Thoracic aorta (tissue), 2 donors: ENCODE results near the gene EXOSC9. TPM values are rescaled to one million over a fixed set of nuclear protein-coding genes. Genes with fewer than 3 reads are reported as not detected.

Experiments used
- ATAC-seq: fragments of 150-250 bp; one replicate; pipeline ENCODE4 v1.8.0; 2017; ENCODE audit warnings: low read depth; ENCODE audit not compliant: insufficient number of reproducible peaks, low FRiP score
- DNase-seq: peaks from one replicate; pipeline ENCODE4 v3.0.0-alpha.2; 2020; ENCODE audit warnings: low spot score
- H3K27ac ChIP-seq, 2 donors: fragments of 200-600 bp; sonication (generic); 1 replicate in 1 of 2; 2 replicates in 1 of 2; pipeline ENCODE4 v1.5.1; 2016; ENCODE audit warnings: mild to moderate bottlenecking in 2 of 2, moderate library complexity in 2 of 2
- H3K27me3 ChIP-seq: fragments of 200-600 bp; sonication (generic); replicated peaks from 2 replicates; pipeline ENCODE4 v1.6.0; 2016; ENCODE audit warnings: mild to moderate bottlenecking; ENCODE audit not compliant: insufficient read depth
- H3K36me3 ChIP-seq: fragments of 200-600 bp; sonication (generic); one replicate; pipeline ENCODE4 v1.5.1; 2016
- H3K4me1 ChIP-seq, 2 donors: fragments of 200-600 bp; sonication (generic); 1 replicate in 1 of 2; 2 replicates in 1 of 2; pipeline versions ENCODE4 v1.5.1 to v1.6.0; 2016; ENCODE audit warnings: low read depth in 2 of 2, mild to moderate bottlenecking in 1 of 2; ENCODE audit not compliant: control insufficient read depth in 1 of 2
- H3K4me3 ChIP-seq: fragments of 200-600 bp; sonication (generic); 2 replicates; pipeline ENCODE4 v1.5.1; 2016; ENCODE audit warnings: mild to moderate bottlenecking
- H3K9me3 ChIP-seq: fragments of 200-600 bp; sonication (generic); 2 replicates; pipeline ENCODE4 v1.5.1; 2016
- total RNA-seq, 2 donors: library from RNA; depleted of rRNA; stranded (reverse); fragments of >200 nt; gene quantifications; one replicate each; pipeline versions ENCODE4 v1.1.0 to v1.2.3, GENCODE V29; 2016
- TF ChIP-seq, protein P1 (sequence below): fragments of 200-600 bp; sonication (generic); IDR thresholded peaks from one replicate; pipeline ENCODE4 v1.5.1; 2019; ENCODE audit warnings: antibody characterized with exemption

Gene EXOSC9
- total RNA-seq, 2 donors from 2014 or later: 25.3 to 27.8 TPM

DNA sequence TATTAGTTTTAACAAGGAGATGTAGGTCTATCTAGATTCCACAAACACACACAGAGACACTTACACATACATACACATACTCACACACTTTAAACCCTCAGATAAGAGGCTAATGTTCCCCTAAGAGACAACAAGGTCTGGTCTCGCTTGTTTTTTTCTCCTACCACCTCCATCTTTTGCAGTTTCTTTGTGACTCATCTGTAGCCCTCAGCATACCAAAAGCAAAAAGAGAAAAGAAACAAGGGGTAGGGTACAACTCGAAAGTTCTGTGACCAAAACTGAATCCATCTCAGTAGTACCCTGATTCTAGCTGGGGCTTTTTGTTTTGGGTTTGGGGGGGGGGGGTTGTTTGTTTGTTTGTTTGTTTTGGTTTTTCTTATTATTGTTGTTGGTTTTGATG, 12.2 kb upstream of the EXOSC9 start:
- Histone ChIP-seq H3K4me3 (no peak overlapping the region), H3K27me3 (no peaks in the 10 kb centered on the region), H3K4me1 (no peaks in the 10 kb centered on the region), H3K27ac (no peak overlapping the region), H3K36me3 (no peaks in the 10 kb centered on the region), H3K9me3 (no peaks in the 10 kb centered on the region)
- DNase-seq (no peak), ATAC-seq (no peak)
- TF ChIP-seq, protein P1, sequence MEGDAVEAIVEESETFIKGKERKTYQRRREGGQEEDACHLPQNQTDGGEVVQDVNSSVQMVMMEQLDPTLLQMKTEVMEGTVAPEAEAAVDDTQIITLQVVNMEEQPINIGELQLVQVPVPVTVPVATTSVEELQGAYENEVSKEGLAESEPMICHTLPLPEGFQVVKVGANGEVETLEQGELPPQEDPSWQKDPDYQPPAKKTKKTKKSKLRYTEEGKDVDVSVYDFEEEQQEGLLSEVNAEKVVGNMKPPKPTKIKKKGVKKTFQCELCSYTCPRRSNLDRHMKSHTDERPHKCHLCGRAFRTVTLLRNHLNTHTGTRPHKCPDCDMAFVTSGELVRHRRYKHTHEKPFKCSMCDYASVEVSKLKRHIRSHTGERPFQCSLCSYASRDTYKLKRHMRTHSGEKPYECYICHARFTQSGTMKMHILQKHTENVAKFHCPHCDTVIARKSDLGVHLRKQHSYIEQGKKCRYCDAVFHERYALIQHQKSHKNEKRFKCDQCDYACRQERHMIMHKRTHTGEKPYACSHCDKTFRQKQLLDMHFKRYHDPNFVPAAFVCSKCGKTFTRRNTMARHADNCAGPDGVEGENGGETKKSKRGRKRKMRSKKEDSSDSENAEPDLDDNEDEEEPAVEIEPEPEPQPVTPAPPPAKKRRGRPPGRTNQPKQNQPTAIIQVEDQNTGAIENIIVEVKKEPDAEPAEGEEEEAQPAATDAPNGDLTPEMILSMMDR: no peak

DNA sequence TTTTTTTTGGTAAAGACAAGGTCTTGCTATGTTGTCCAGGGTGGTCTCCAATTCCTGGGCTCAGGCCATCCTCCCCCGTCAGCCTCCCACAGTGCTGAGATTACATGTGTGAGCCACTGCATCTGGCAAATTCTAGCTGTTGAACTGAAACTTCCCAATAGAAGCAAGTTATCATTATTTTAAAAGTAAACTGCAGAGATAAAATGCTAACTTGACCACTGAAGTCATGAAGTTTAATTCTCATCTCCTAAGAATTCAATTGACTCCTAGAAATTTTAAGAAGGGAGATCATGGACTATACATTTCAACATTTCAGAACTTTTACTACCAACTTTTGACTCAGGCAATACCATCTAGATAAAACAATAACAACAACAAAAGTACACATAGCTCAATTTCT, 11.7 kb upstream of the EXOSC9 start:
- Histone ChIP-seq H3K9me3 (no peaks in the 10 kb centered on the region), H3K4me1 (no peaks in the 10 kb centered on the region), H3K27ac (no peak overlapping the region), H3K4me3 (no peak overlapping the region), H3K27me3 (no peaks in the 10 kb centered on the region), H3K36me3 (no peaks in the 10 kb centered on the region)
- no peak for ATAC-seq
- TF ChIP-seq, protein P1: no peak
- DNase-seq: no peak

- H3K36me3 ChIP-seq: no peaks in the 10 kb centered on the region
- TF ChIP-seq, protein P1: no peak
- H3K27me3 ChIP-seq: no peaks in the 10 kb centered on the region
These were observed 10.9 kb upstream of the EXOSC9 start for GRCh38 chr4:121789960-121790829.

GRCh38 chr4:121790976-121791375, 10.1 kb upstream of the EXOSC9 start:
- H3K4me3 ChIP-seq: no peak overlapping the region
- no peak for DNase-seq
- TF ChIP-seq, protein P1: no peak
- no peaks in the 10 kb centered on the region for H3K4me1 ChIP-seq
- no peak overlapping the region for H3K27ac ChIP-seq
- no peaks in the 10 kb centered on the region for H3K9me3 ChIP-seq
- ATAC-seq: no peak
- no peaks in the 10 kb centered on the region for H3K36me3 ChIP-seq
- H3K27me3 ChIP-seq: no peaks in the 10 kb centered on the region

More at GRCh38 chr4:121789960-121790829, 10.9 kb upstream of the EXOSC9 start:
- no peak for DNase-seq
- Histone ChIP-seq H3K9me3 (no peaks in the 10 kb centered on the region), H3K27ac (no peak overlapping the region), H3K4me3 (no peak overlapping the region), H3K4me1 (no peaks in the 10 kb centered on the region)
- ATAC-seq: no peak

- H3K27ac ChIP-seq: no peak overlapping the region
- H3K4me1 ChIP-seq: no peaks in the 10 kb centered on the region
- H3K36me3 ChIP-seq: no peaks in the 10 kb centered on the region
- TF ChIP-seq, protein P1: no peak
- H3K9me3 ChIP-seq: no peaks in the 10 kb centered on the region
- no peak for ATAC-seq
- H3K4me3 ChIP-seq: no peak overlapping the region
- DNase-seq: no peak
- no peaks in the 10 kb centered on the region for H3K27me3 ChIP-seq
These were observed 9.6 kb upstream of the EXOSC9 start for GRCh38 chr4:121791481-121791880.
